ENCODE results near the gene HIVEP3.

HIVEP3 gene

GRCh38 chr1:41735139-41735538, 183.6 kb downstream of the HIVEP3 start:
- Mint-ChIP-seq H3K4me3 (no peak overlapping the region), H3K27me3 (peaks cover 30% of the 10 kb centered on the region), H3K36me3 (peaks cover 6% of the 10 kb centered on the region), H3K9me3 (peaks cover 4% of the 10 kb centered on the region), H3K4me1 (peaks cover 41% of the 10 kb centered on the region), H3K27ac (no peak overlapping the region)
- DNase-seq, result no peak
- CTCF ChIA-PET, result no interaction called here

DNA sequence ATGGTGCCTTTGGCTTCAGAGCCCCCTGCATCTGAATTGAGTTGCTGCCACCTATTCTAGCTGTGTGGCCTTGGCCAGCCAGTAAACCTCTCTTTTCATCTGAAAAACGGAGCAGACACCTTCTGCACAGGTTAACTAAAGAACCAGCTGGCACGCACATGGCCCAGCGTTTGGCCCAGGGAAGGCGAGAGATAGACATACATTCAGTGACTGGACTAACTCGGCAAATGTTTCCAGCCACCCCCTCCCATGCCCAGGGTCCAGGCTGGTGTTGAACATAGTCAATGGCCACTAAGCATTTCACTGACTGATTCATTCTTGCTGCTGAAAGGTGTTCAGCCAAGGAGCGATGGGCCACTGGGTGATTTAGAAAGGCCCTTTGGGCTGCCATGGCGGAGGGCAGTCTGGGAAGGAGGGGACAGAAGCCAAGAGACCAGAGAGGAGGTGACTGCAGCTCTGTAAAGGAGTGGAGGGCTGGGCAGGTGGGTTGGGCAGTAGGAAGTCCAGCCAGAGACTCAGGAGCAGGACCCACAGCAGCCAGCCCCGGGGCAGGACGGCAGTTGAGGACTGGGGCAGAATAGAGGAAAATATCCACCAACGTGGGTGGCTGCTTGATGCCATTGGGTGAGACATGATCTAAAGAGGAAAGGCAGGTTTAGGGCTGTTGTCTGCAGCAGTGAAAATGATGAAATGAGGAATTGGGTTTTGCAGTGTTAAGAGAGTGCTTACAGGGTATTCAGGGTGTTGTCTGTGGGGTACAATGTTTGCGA, 184.3 kb downstream of the HIVEP3 start:
- Mint-ChIP-seq H3K4me3 (no peak overlapping the region), H3K36me3 (peaks cover 6% of the 10 kb centered on the region), H3K27me3 (peaks cover 31% of the 10 kb centered on the region), H3K9me3 (peaks cover 4% of the 10 kb centered on the region), H3K27ac (no peak overlapping the region), H3K4me1 (peaks cover 39% of the 10 kb centered on the region)
- DNase-seq, result no peak
- CTCF ChIA-PET, result no interaction called here

DNA sequence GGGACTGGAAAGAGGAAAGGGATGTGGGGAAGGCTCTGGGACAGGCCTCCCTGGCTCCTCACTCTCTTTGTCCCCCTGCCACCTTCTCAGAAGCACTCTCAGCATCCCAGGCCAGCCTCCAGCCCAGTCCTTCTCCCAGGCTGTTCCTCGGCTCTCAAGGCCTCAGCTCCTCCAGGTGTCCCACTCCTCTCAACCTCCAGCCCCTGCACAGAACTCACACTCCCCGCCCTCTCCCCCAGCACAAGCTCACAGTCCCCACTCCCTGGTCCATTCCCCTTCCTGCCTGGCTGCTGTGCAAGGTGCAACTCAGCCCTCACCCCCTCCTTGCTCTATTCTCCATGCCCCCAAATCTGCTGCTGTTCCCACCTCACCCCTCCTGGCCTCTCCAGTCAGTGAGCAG, 185.0 kb downstream of the HIVEP3 start:
- Mint-ChIP-seq H3K27ac (no peak overlapping the region), H3K27me3 (peaks cover 32% of the 10 kb centered on the region), H3K9me3 (peaks cover 4% of the 10 kb centered on the region), H3K4me1 (peaks cover 39% of the 10 kb centered on the region), H3K36me3 (peaks cover 6% of the 10 kb centered on the region), H3K4me3 (no peak overlapping the region)
- CTCF ChIA-PET, result no interaction called here
- no peak for DNase-seq

DNA sequence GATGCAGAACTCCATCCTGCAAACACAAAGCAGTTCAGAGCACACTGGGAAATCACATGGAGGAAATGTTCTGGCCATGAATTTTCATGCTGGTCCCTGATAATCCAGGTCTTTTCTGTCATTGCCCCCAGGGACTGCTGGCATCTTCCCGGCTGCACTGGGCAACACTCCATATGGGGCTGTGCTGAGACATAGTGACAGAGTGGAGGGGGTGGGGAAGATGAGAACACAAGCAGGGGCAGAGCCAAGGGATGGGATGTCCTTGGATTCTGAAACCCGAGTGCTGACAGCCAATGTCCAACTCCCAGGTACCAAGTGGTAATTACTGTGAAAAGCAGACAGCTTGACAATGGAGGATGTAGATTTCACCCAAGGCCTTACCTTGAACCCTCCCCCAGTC, 185.7 kb downstream of the HIVEP3 start:
- Mint-ChIP-seq H3K27ac (no peak overlapping the region), H3K4me1 (peaks cover 39% of the 10 kb centered on the region), H3K4me3 (no peak overlapping the region), H3K27me3 (peaks cover 35% of the 10 kb centered on the region), H3K9me3 (peaks cover 4% of the 10 kb centered on the region), H3K36me3 (peaks cover 6% of the 10 kb centered on the region)
- CTCF ChIA-PET, result no interaction called here
- no peak for DNase-seq

- DNase-seq, result no peak
- peaks cover 39% of the 10 kb centered on the region for H3K4me1 Mint-ChIP-seq
- H3K27ac Mint-ChIP-seq, result no peak overlapping the region
- H3K4me3 Mint-ChIP-seq, result no peak overlapping the region
- peaks cover 29% of the 10 kb centered on the region for H3K27me3 Mint-ChIP-seq
- CTCF ChIA-PET, result no interaction called here
- H3K36me3 Mint-ChIP-seq, result peaks cover 2% of the 10 kb centered on the region
- peaks cover 4% of the 10 kb centered on the region for H3K9me3 Mint-ChIP-seq
Measured at GRCh38 chr1:41731516-41732030, 187.1 kb downstream of the HIVEP3 start.

- Mint-ChIP-seq H3K4me3 (no peak overlapping the region), H3K9me3 (peaks cover 4% of the 10 kb centered on the region), H3K4me1 (peaks cover 43% of the 10 kb centered on the region), H3K27me3 (peaks cover 23% of the 10 kb centered on the region), H3K27ac (no peak overlapping the region), H3K36me3 (peaks cover 2% of the 10 kb centered on the region)
- no peak for DNase-seq
- CTCF ChIA-PET, result no interaction called here
Measured at GRCh38 chr1:41730806-41731205, 187.9 kb downstream of the HIVEP3 start.

DNA sequence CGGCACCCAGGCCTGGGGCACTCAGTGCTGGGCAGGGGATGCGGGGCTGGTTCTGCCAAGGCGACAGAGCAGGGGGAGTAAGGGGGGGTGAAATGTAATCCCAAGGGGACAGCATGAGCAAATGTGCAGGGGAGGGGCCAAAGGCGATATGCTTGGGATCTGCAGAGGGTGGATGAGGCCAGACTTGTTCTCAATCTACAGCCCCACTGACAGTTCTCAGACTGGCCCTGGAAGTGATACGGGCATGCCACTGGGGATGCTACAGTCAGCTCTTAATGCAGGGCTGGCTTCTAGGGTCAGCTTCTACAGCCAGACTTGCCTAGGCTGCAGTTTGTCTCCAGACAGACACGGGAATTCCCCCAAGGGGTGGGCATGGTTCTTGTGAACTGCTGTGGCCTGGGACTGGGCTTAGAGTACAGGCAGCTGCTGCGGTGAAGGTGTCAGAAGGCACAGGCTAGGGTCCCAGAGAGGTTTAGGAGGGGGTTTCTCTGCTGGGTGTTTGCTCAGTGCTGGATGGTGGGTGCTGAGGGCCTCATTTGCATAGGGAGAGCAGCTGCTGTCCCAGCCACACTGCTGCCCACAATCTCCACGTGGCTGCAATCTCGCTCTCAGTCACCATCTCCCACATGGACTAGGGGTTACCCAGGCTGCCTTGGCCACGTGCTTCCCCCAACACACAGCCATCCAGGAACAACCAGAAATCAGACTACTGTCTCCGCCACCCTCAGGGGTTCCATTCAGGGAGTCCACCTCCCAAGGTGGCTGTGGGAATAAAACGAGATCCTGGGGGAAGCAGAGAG, 190.1 kb downstream of the HIVEP3 start:
- CTCF ChIA-PET, result interaction anchor here (1.4 kb wide), 1 partner anchor 9 kb away, joined by 3 read pairs; no protein-coding TSS in a partner anchor
- no peak for DNase-seq
- H3K4me3 Mint-ChIP-seq, result no peak overlapping the region
- peak overlapping the region; percentile 39 for H3K27ac Mint-ChIP-seq
- H3K27me3 Mint-ChIP-seq, result peaks cover 14% of the 10 kb centered on the region
- H3K36me3 Mint-ChIP-seq, result peaks cover 2% of the 10 kb centered on the region
- H3K4me1 Mint-ChIP-seq, result peaks cover 39% of the 10 kb centered on the region
- H3K9me3 Mint-ChIP-seq, result peaks cover 4% of the 10 kb centered on the region

DNA sequence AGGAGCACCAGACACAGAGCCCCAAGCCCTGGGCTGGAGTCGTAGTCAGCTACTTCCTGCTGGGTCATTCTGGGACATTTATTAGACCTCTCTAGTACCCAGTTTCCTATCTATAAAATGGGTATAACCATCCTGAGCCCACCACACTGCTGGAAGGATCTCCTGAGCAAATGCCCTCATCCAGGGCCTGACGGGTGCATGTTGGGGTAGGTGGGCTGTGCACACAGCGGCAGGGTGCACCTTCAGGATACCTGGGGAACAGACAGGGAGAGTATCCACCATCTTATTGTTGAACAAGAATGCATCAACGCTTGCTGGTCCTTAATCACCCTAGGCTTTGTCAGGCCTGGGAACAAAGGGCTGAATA, 191.0 kb downstream of the HIVEP3 start:
- H3K27ac Mint-ChIP-seq, result peak overlapping the region; percentile 83

DNA sequence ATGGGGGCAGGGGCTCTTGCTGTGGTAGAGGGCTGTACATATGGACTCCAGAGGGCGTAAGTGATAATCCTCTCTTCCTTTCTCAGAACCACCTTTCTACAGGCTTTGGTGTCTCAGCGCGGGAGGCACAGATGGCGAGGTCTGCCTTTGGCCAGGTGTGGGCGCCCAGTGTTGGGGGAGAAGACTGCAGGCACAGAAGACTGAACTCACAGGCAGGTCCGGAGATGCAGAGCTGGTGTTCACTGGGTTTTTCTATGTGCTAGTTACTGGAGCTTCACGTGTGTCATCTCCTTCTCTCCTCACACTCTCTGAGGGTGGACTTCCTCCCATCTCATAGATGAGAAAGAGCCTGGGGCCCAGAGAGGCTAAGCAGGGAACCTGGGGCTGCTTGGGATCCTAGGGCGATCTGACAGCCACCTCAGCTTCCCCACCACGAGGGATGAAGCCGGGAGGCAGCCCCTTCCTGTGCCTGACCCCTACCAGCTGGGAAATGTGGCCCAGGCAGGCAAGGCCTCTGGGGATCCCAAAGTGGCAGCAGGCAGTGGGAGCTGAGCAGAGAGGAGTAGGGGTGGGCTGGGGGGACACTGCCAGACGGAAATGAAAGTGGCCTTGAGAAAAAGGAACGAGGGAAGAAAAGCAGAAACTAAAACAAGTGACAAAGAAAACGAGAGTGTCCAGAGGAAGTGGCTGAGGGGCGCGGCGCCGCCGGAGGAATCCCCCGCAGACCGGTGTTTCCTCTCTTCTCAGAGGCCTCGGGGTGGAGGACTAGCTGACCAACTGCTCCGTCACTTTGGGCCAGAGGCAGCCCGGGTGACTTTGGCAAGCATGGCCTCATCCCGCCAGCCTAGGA, 191.6 kb downstream of the HIVEP3 start:
- Mint-ChIP-seq H3K4me3 (no peak overlapping the region), H3K36me3 (peaks cover 2% of the 10 kb centered on the region), H3K4me1 (peaks cover 46% of the 10 kb centered on the region), H3K27me3 (peaks cover 11% of the 10 kb centered on the region), H3K9me3 (peaks cover 4% of the 10 kb centered on the region), H3K27ac (peak overlapping the region; percentile 83)
- DNase-seq, result peak; percentile 33
- CTCF ChIA-PET, result interaction anchor here (1.2 to 2.0 kb wide), 2 partner anchors 12 to 69 kb away, joined by 3 to 5 read pairs; no protein-coding TSS in a partner anchor

More for the DNA sequence above, 191.0 kb downstream of the HIVEP3 start:
- Mint-ChIP-seq H3K4me1 (peaks cover 42% of the 10 kb centered on the region), H3K9me3 (peaks cover 4% of the 10 kb centered on the region), H3K36me3 (peaks cover 2% of the 10 kb centered on the region), H3K4me3 (no peak overlapping the region), H3K27me3 (peaks cover 11% of the 10 kb centered on the region)
- DNase-seq, result no peak
- CTCF ChIA-PET, result interaction anchor here (1.2 to 2.0 kb wide), 2 partner anchors 13 to 70 kb away, joined by 3 to 5 read pairs; no protein-coding TSS in a partner anchor

DNA sequence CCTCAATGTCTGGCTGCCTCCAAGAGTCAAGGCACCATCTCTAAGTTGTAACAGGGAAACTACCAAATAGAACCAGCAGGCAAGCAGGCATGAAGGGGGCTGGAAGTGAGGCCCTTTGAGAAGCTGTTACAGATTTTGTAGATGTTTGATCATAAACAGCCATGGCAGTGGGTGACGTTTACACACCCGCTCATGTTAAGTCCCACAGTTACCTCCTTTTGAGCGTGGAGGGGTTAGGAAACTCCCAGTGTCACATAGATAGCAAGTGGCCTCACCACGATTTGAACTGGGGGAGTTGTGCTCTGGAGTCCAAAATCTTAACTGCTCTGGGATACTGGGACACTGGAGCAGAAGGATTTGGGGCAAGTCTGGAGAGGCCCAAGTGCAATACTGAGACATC, 192.4 kb downstream of the HIVEP3 start:
- CTCF ChIA-PET, result interaction anchor here (2.0 kb wide), 1 partner anchor 68 kb away, joined by 5 read pairs; no protein-coding TSS in a partner anchor
- Mint-ChIP-seq H3K4me1 (peaks cover 48% of the 10 kb centered on the region), H3K36me3 (no peaks in the 10 kb centered on the region), H3K4me3 (no peak overlapping the region), H3K27me3 (peaks cover 11% of the 10 kb centered on the region), H3K27ac (no peak overlapping the region), H3K9me3 (no peaks in the 10 kb centered on the region)
- DNase-seq, result no peak

GRCh38 chr1:41724926-41725325, 193.8 kb downstream of the HIVEP3 start:
- CTCF ChIA-PET, result no interaction called here
- Mint-ChIP-seq H3K27me3 (peaks cover 4% of the 10 kb centered on the region), H3K9me3 (no peaks in the 10 kb centered on the region), H3K4me3 (no peak overlapping the region), H3K4me1 (peaks cover 56% of the 10 kb centered on the region), H3K36me3 (no peaks in the 10 kb centered on the region), H3K27ac (no peak overlapping the region)
- DNase-seq, result no peak

GRCh38 chr1:41724248-41724647, 194.5 kb downstream of the HIVEP3 start:
- Mint-ChIP-seq H3K36me3 (no peaks in the 10 kb centered on the region), H3K4me1 (peaks cover 50% of the 10 kb centered on the region), H3K27me3 (peaks cover 4% of the 10 kb centered on the region), H3K4me3 (no peak overlapping the region), H3K9me3 (no peaks in the 10 kb centered on the region), H3K27ac (no peak overlapping the region)
- no peak for DNase-seq
- CTCF ChIA-PET, result interaction anchor here (0.7 to 1.8 kb wide), 2 partner anchors 25 to 150 kb away, joined by 3 to 4 read pairs; no protein-coding TSS in a partner anchor

GRCh38 chr1:41723786-41724185, 194.9 kb downstream of the HIVEP3 start:
- H3K27me3 Mint-ChIP-seq, result peaks cover 4% of the 10 kb centered on the region
- no peaks in the 10 kb centered on the region for H3K36me3 Mint-ChIP-seq
- no peak overlapping the region for H3K4me3 Mint-ChIP-seq
- CTCF ChIA-PET, result interaction anchor here (0.7 to 1.8 kb wide), 2 partner anchors 26 to 150 kb away, joined by 3 to 4 read pairs; no protein-coding TSS in a partner anchor
- no peak overlapping the region for H3K27ac Mint-ChIP-seq
- peaks cover 45% of the 10 kb centered on the region for H3K4me1 Mint-ChIP-seq
- DNase-seq, result no peak
- H3K9me3 Mint-ChIP-seq, result no peaks in the 10 kb centered on the region

- Mint-ChIP-seq H3K4me3 (no peak overlapping the region), H3K27me3 (no peaks in the 10 kb centered on the region), H3K4me1 (peaks cover 34% of the 10 kb centered on the region), H3K9me3 (no peaks in the 10 kb centered on the region), H3K27ac (no peak overlapping the region), H3K36me3 (no peaks in the 10 kb centered on the region)
- no peak for DNase-seq
- CTCF ChIA-PET, result no interaction called here
Measured at GRCh38 chr1:41722184-41722583, 196.5 kb downstream of the HIVEP3 start.

All from activated naive CD4-positive, alpha-beta T cell treated with anti-CD3 and anti-CD28 coated beads, Interleukin-2, amount 10 ng/mL, durations not matched to agents 7 days and 5 days (primary cell).